Spleen (tissue), 7 donors: ENCODE results near the gene HIVEP3.

Source experiments
- CTCF ChIP-seq, 11 experiments: fragments of 200-600 bp in 7 of 11; fragments of 450-650 bp in 4 of 11; sonication (generic) in 4 of 11; IDR thresholded peaks in 8 of 11; conservative IDR thresholded peaks in 3 of 11; 1 replicate in 7 of 11; 2 replicates in 4 of 11; pipeline versions ENCODE4 v1.4.0 to v1.8.0; 2016 to 2021; ENCODE audit warnings: antibody characterized with exemption in 11 of 11, inconsistent platforms in 4 of 11, mild to moderate bottlenecking in 1 of 11
- POLR2A ChIP-seq, 3 donors: fragments of 450-650 bp; IDR thresholded peaks; one replicate each; pipeline ENCODE4 v1.5.1; 2017; ENCODE audit warnings: antibody characterized with exemption in 3 of 3, mild to moderate bottlenecking in 1 of 3
- POLR2AphosphoS5 ChIP-seq, 3 donors: sonication (generic); formaldehyde crosslinking; IDR thresholded peaks; one replicate each; pipeline ENCODE4 v1.5.1; 2017; ENCODE audit warnings: antibody characterized with exemption in 3 of 3
- donor health status: DM: no; HTN: no; CAD: no; lungs with moderate emphysema.
- donor health status: DM: no; HTN: no; CAD: no.
- donor health status: DM: no; HTN: no; CAD: no.

- TF ChIP-seq CTCF (IDR thresholded peaks at IDR 0.05 in 8 of 11, conservative IDR thresholded peaks at IDR 0.05 in 3 of 11) (peak in 4 of 11 experiments; percentile 13 to 47 (median 43)), POLR2A (IDR thresholded peaks at IDR 0.05) (no peak), POLR2AphosphoS5 (IDR thresholded peaks at IDR 0.05) (no peak)
These were observed 426.3 kb downstream of the HIVEP3 start for GRCh38 chr1:41492341-41492848.
